Measurements from ENCODE around the gene BCL11A. TPM values are rescaled to one million over a fixed set of nuclear protein-coding genes. Genes with fewer than 3 reads are reported as not detected.

The BCL11A gene
- total RNA-seq, 1 donor from 2014 or later = 13.4 TPM

DNA sequence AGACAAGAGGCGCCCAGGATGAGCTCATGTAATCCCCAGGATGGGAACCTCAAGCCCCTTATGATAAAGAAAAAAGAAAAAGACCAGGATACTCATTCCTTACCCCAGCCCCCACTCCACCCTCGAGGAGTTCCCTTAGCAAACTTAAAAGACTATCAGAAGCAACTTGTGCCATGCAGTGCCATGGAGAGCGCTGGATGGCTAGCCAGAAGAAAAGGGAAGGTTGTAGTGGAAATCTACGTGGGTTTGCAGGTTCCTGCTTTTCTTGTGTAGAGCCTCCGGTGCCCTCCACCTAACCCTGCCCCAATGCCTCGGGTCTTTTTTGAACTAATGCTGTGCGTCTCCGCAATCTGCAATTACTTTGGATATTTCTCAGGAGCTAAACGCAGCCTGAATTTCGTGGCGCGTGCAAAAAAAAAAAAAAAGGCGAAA is 16.2 kb upstream of the BCL11A start:
- H3K4me1 Mint-ChIP-seq (ENCODE audit: low read depth) = no peaks in the 10 kb centered on the region
- H3K4me3 Mint-ChIP-seq (ENCODE audit: unreplicated experiment) = no peak overlapping the region
- peaks cover 45% of the 10 kb centered on the region for H3K27me3 Mint-ChIP-seq (ENCODE audit: low read depth)
- TF ChIP-seq, protein P1, sequence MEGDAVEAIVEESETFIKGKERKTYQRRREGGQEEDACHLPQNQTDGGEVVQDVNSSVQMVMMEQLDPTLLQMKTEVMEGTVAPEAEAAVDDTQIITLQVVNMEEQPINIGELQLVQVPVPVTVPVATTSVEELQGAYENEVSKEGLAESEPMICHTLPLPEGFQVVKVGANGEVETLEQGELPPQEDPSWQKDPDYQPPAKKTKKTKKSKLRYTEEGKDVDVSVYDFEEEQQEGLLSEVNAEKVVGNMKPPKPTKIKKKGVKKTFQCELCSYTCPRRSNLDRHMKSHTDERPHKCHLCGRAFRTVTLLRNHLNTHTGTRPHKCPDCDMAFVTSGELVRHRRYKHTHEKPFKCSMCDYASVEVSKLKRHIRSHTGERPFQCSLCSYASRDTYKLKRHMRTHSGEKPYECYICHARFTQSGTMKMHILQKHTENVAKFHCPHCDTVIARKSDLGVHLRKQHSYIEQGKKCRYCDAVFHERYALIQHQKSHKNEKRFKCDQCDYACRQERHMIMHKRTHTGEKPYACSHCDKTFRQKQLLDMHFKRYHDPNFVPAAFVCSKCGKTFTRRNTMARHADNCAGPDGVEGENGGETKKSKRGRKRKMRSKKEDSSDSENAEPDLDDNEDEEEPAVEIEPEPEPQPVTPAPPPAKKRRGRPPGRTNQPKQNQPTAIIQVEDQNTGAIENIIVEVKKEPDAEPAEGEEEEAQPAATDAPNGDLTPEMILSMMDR (IDR thresholded peaks at IDR 0.05) = no peak
- H3K9me3 Mint-ChIP-seq (ENCODE audit: low read depth) = no peaks in the 10 kb centered on the region
- no peak for DNase-seq (ENCODE audit: low spot score)
- no peaks in the 10 kb centered on the region for H3K36me3 Mint-ChIP-seq (ENCODE audit: low read depth)
- H3K27ac Mint-ChIP-seq (ENCODE audit: unreplicated experiment) = no peak overlapping the region

DNA sequence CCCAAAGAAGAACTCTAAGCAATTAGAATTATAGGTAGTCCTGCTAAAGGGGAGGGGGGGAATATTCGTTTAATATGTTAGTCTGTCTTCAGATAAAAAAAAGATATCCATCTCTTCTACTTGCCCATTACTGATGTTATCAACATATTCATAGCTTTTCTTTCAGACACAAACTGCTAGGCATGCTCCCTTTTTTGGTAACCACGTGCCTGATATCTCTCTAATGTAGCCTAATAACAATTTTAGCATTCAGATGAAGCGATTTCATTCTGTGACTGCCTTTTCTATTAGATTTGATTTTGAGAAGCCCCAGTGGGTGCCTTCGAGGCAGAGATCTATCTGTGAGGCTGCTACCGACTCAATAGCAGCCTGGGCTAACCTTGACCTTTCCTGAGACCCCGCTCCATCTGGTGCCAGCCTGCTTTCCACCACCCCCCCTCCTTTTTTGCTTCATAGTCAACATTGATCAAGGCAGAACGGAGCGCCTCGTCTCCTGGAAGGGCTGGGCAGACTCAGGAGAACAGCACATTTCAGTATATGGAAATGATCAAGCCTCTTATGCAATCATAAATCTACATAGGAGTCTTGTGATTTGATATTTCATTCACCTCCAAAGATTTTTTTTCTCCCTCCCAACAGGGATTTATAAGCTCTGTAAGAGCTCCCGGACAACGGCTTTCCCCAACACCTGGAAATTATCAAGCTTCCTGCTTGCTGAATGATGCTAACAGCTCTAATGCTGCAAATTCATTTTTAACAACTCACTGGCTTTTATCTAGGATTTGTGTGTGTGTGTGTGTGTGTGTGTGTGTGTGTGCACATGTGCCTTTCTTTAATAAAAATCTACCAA is 14.7 kb upstream of the BCL11A start:
- no peak overlapping the region for H3K4me3 Mint-ChIP-seq (ENCODE audit: unreplicated experiment)
- no peaks in the 10 kb centered on the region for H3K9me3 Mint-ChIP-seq (ENCODE audit: low read depth)
- no peaks in the 10 kb centered on the region for H3K4me1 Mint-ChIP-seq (ENCODE audit: low read depth)
- H3K27ac Mint-ChIP-seq (ENCODE audit: unreplicated experiment) = no peak overlapping the region
- H3K36me3 Mint-ChIP-seq (ENCODE audit: low read depth) = no peaks in the 10 kb centered on the region
- no peak for DNase-seq (ENCODE audit: low spot score)
- TF ChIP-seq, protein P1 (IDR thresholded peaks at IDR 0.05) = no peak
- peaks cover 42% of the 10 kb centered on the region for H3K27me3 Mint-ChIP-seq (ENCODE audit: low read depth)

- H3K27me3 Mint-ChIP-seq (ENCODE audit: low read depth) = peaks cover 38% of the 10 kb centered on the region
- H3K9me3 Mint-ChIP-seq (ENCODE audit: low read depth) = no peaks in the 10 kb centered on the region
- no peak overlapping the region for H3K4me3 Mint-ChIP-seq (ENCODE audit: unreplicated experiment)
- no peaks in the 10 kb centered on the region for H3K4me1 Mint-ChIP-seq (ENCODE audit: low read depth)
- H3K27ac Mint-ChIP-seq (ENCODE audit: unreplicated experiment) = no peak overlapping the region
- DNase-seq (ENCODE audit: low spot score) = no peak
- TF ChIP-seq, protein P1 (IDR thresholded peaks at IDR 0.05) = no peak
- no peaks in the 10 kb centered on the region for H3K36me3 Mint-ChIP-seq (ENCODE audit: low read depth)
These were observed 13.6 kb upstream of the BCL11A start for GRCh38 chr2:60567096-60567495.

DNA sequence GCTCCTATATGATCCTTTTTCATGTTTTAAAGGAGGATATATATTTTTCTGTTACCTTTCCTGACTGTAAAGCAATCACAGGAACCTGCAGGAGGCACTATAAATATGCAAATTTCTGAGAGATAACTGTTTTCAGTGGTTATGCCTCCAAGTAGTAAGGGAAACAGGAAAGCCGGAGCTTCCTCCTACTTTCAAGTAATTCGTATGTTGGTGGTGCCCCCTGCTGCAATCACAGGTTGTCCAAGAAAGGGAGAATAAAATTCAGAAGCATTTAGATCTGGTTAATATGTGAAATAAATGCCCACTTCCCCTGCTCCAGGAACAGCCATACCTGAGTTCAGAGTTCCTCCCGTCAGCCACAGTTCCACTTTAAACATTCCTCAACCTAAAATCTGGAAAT is 12.0 kb upstream of the BCL11A start:
- Mint-ChIP-seq H3K27me3 (ENCODE audit: low read depth) (peaks cover 45% of the 10 kb centered on the region), H3K9me3 (ENCODE audit: low read depth) (no peaks in the 10 kb centered on the region), H3K27ac (ENCODE audit: unreplicated experiment) (no peak overlapping the region), H3K36me3 (ENCODE audit: low read depth) (no peaks in the 10 kb centered on the region), H3K4me1 (ENCODE audit: low read depth) (no peaks in the 10 kb centered on the region), H3K4me3 (ENCODE audit: unreplicated experiment) (no peak overlapping the region)
- no peak for DNase-seq (ENCODE audit: low spot score)
- TF ChIP-seq, protein P1 (IDR thresholded peaks at IDR 0.05) = peak; percentile 76

DNA sequence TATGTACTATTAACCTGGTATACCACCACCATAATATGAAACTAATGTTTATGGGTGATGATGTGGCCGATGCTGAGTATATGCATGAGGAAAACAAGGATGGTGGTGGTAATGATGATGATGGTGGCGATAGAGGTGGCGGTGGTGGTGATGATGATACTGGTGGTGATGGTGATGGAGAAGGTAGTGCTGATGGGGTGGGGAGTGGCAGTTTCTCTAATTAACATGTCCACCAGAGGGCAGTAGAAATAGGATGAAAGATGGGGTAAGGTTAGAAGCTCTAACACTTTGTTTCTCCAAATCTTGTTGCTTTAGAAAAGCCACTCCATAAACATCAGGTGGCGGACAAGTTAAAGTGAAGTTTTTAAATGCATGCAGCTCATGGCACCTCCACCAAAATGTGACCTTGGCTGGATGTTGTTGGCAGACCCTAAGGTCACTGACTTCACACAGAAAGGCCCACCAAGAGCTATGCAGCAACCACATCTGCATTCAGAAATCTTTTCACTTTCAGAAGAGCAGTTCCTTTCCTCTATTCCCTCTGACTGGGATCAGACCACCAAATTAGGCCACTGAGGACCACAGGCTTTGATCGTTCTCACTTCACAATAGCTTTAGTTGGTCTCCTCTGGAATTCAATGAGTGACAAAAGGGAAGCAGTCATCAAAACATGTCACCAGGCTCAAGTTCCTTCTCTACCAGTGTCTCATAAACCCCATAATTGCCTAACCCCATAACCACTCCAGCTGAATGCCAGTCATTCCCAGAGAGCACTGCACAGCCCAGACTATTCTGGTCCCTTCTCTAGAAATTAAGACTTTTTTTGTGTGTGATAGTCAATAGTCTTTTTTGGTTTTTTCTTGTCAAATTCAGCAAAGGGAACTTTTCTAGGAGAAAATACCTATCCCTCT is 7.5 kb upstream of the BCL11A start:
- no peaks in the 10 kb centered on the region for H3K9me3 Mint-ChIP-seq (ENCODE audit: low read depth)
- peaks cover 63% of the 10 kb centered on the region for H3K27me3 Mint-ChIP-seq (ENCODE audit: low read depth)
- no peak overlapping the region for H3K4me3 Mint-ChIP-seq (ENCODE audit: unreplicated experiment)
- DNase-seq (ENCODE audit: low spot score) = no peak
- no peaks in the 10 kb centered on the region for H3K36me3 Mint-ChIP-seq (ENCODE audit: low read depth)
- TF ChIP-seq, protein P1 (IDR thresholded peaks at IDR 0.05) = peak; percentile 78
- H3K4me1 Mint-ChIP-seq (ENCODE audit: low read depth) = peaks cover 14% of the 10 kb centered on the region
- H3K27ac Mint-ChIP-seq (ENCODE audit: unreplicated experiment) = no peak overlapping the region

All from chondrocyte (in vitro differentiated cells).